ENCODE results near the gene USF3.

The USF3 gene

GRCh38 chr3:113614402-113614801 lies 82.0 kb downstream of the USF3 start:
- no peak for DNase-seq (ENCODE audit: low read depth in 2 of 2)

- DNase-seq (ENCODE audit: low read depth in 2 of 2): no peak
These were observed 89.2 kb downstream of the USF3 start for GRCh38 chr3:113607219-113607596.

- DNase-seq (ENCODE audit: low read depth in 2 of 2): peak; percentile 29
These were observed 89.8 kb downstream of the USF3 start for GRCh38 chr3:113606539-113607218.

GRCh38 chr3:113602836-113603235 lies 93.6 kb downstream of the USF3 start:
- no peak for DNase-seq (ENCODE audit: low read depth in 2 of 2)

GRCh38 chr3:113602256-113602655 lies 94.2 kb downstream of the USF3 start:
- DNase-seq (ENCODE audit: low read depth in 2 of 2): no peak

- no peak for DNase-seq (ENCODE audit: low read depth in 2 of 2)
These were observed 95.2 kb downstream of the USF3 start for GRCh38 chr3:113601240-113601639.

GRCh38 chr3:113600418-113601182 lies 95.8 kb downstream of the USF3 start:
- no peak for DNase-seq (ENCODE audit: low read depth in 2 of 2)
